Naive thymus-derived CD4-positive, alpha-beta T cell (primary cell): ENCODE data around the gene RCAN3. TPM values are rescaled to one million over a fixed set of nuclear protein-coding genes. Genes with fewer than 3 reads are reported as not detected.
A peak's percentile ranks its signal among the peaks of the same experiment; 100 is the strongest.

Experiments used
- ATAC-seq: fragments of 150-1000 bp; cut with Tn5 transposase; 2 replicates; pipeline ENCODE4 v1.10.0; 2021; ENCODE audit warnings: mild to moderate bottlenecking, moderate library complexity
- CTCF ChIA-PET: fragments of 350-600 bp; sonication (Branson Sonifier 250); formaldehyde crosslinking; loops from one replicate; lab custom pipeline; 2021; ENCODE audit warnings: antibody characterized with exemption; lab: Charles Lee
- POLR2A ChIA-PET: fragments of 350-600 bp; sonication (Branson Sonifier 250); formaldehyde crosslinking; loops from one replicate; lab custom pipeline; 2021; ENCODE audit warnings: antibody characterized with exemption, inconsistent platforms; lab: Charles Lee
- DNase-seq, 9 donors: peaks; one replicate each; pipeline versions ENCODE4 v3.0.0 to v3.0.0-alpha.2; 2020 to 2022; ENCODE audit warnings: mixed read lengths in 1 of 9
- H3K27ac ChIP-seq: one replicate; pipeline ENCODE4 v1.7.0; 2013; ENCODE audit warnings: mild to moderate bottlenecking, low read depth, low read length, moderate library complexity
- H3K27me3 ChIP-seq, 2 donors: one replicate each; pipeline ENCODE4 v1.7.0; 2013; ENCODE audit warnings: low read length in 2 of 2, mild to moderate bottlenecking in 2 of 2, moderate library complexity in 2 of 2; ENCODE audit not compliant: control insufficient read depth in 2 of 2, insufficient read depth in 2 of 2
- H3K36me3 ChIP-seq, 3 experiments: 1 replicate in 2 of 3; 2 replicates in 1 of 3; pipeline ENCODE4 v1.7.0; 2013; ENCODE audit warnings: low read length in 3 of 3, mild to moderate bottlenecking in 3 of 3, moderate library complexity in 1 of 3; ENCODE audit not compliant: insufficient read depth in 3 of 3, control insufficient read depth in 2 of 3
- H3K4me1 ChIP-seq, 2 donors: one replicate each; pipeline ENCODE4 v1.7.0; 2013; ENCODE audit warnings: low read length in 2 of 2, mild to moderate bottlenecking in 2 of 2, moderate library complexity in 1 of 2; ENCODE audit not compliant: control insufficient read depth in 2 of 2, insufficient read depth in 2 of 2
- H3K4me3 ChIP-seq: 2 replicates; pipeline ENCODE4 v1.7.0; 2013; ENCODE audit warnings: mild to moderate bottlenecking, low read length
- H3K9me3 ChIP-seq, 3 experiments: 1 replicate in 2 of 3; 2 replicates in 1 of 3; pipeline ENCODE4 v1.7.0; 2013; ENCODE audit warnings: low read length in 3 of 3; ENCODE audit not compliant: control insufficient read depth in 2 of 3
- H3K27ac Mint-ChIP-seq, 9 donors: one replicate each; pipeline ENCODE4 v1.8.0; 2020 to 2022; ENCODE audit warnings: mixed read lengths in 9 of 9, mild to moderate bottlenecking in 8 of 9, moderate library complexity in 5 of 9, inconsistent platforms in 2 of 9
- H3K27me3 Mint-ChIP-seq, 5 donors: one replicate each; pipeline ENCODE4 v1.8.0; 2021 to 2022; ENCODE audit warnings: mixed read lengths in 5 of 5, mild to moderate bottlenecking in 1 of 5
- H3K36me3 Mint-ChIP-seq, 5 donors: one replicate each; pipeline ENCODE4 v1.8.0; 2020 to 2022; ENCODE audit warnings: mixed read lengths in 5 of 5, mild to moderate bottlenecking in 3 of 5, inconsistent platforms in 1 of 5
- H3K4me1 Mint-ChIP-seq, 7 donors: one replicate each; pipeline ENCODE4 v1.8.0; 2020 to 2022; ENCODE audit warnings: mixed read lengths in 7 of 7, mild to moderate bottlenecking in 3 of 7, inconsistent platforms in 1 of 7
- H3K4me3 Mint-ChIP-seq, 10 donors: one replicate each; pipeline ENCODE4 v1.8.0; 2020 to 2022; ENCODE audit warnings: mild to moderate bottlenecking in 10 of 10, mixed read lengths in 10 of 10, moderate library complexity in 6 of 10, inconsistent platforms in 2 of 10
- H3K9me3 Mint-ChIP-seq, 11 donors: one replicate each; pipeline ENCODE4 v1.8.0; 2020 to 2022; ENCODE audit warnings: mixed read lengths in 11 of 11, mild to moderate bottlenecking in 4 of 11, inconsistent platforms in 1 of 11, moderate library complexity in 1 of 11
- intact Hi-C, 2 donors: fragments of 100-400 bp; cut with micrococcal nuclease; formaldehyde crosslinking; loops; one replicate each; pipeline ENCODE4 v1.15.1; 2023
- polyA plus RNA-seq, 2 donors: library from polyadenylated mRNA; unstranded; fragments of 300-500 nt; fragmentation: Illumina TruSeq; gene quantifications; one replicate each; pipeline ENCODE4 v1.2.3, GENCODE V29; 2021
- total RNA-seq, 6 experiments: library from RNA in 5 of 6; stranded (reverse) in 5 of 6; gene quantifications; 1 replicate in 5 of 6; 2 replicates in 1 of 6; pipeline ENCODE4 v1.2.3 and lab custom pipeline; 2021 to 2026

The RCAN3 gene
- total and polyA plus RNA-seq, 7 experiments from 2014 or later = 68.5 to 247 (median 179) TPM

- Histone ChIP-seq H3K4me1 (peaks cover 30 to 32% of the 10 kb centered on the region in 2 donors), H3K9me3 (no peaks in the 10 kb centered on the region), H3K4me3 (peak overlapping the region; percentile 71), H3K27ac (peak overlapping the region; percentile 96), H3K36me3 (peaks cover 3 to 36% (median 10%) of the 10 kb centered on the region in 3 experiments), H3K27me3 (no peaks in the 10 kb centered on the region)
- ATAC-seq (no peak), DNase-seq (peak in 1 of 9 donors; percentile 7)
- Mint-ChIP-seq H3K27me3 (no peaks in the 10 kb centered on the region), H3K9me3 (no peaks in the 10 kb centered on the region), H3K4me1 (peaks cover 29 to 90% (median 69%) of the 10 kb centered on the region in 7 donors), H3K4me3 (peak overlapping the region in 9 of 10 donors; percentile 79 to 91 (median 85)), H3K27ac (peak overlapping the region; percentile 93 to 100 (median 99)), H3K36me3 (peaks cover 12 to 57% (median 51%) of the 10 kb centered on the region in 5 donors)
- intact Hi-C loops = loop anchor here (1.0 to 10.0 kb wide), 12 partner anchors 8 to 389 kb away; partner anchors contain the start of genes NIPAL3 (in 2 of the 2), RCAN3 (in 2 of the 2), SRRM1 (in 2 of the 2) and CLIC4 (in 1 of the 2)
- CTCF ChIA-PET = interaction anchor here (0.9 to 2.5 kb wide), 12 partner anchors 9 to 145 kb away, joined by 3 to 14 read pairs (median 4); partner anchors contain the start of gene NIPAL3
- POLR2A ChIA-PET = interaction anchor here (0.6 to 4.4 kb wide), 19 partner anchors 9 to 335 kb away, joined by 3 to 58 read pairs (median 4); partner anchors contain the start of genes NCMAP, NIPAL3 and RCAN3
Observed at GRCh38 chr1:24535778-24536177, 33.1 kb downstream of the RCAN3 start.

GRCh38 chr1:24536391-24536840 is 33.8 kb downstream of the RCAN3 start:
- Histone ChIP-seq H3K4me1 (peaks cover 30 to 38% of the 10 kb centered on the region in 2 donors), H3K36me3 (peaks cover 3 to 35% (median 10%) of the 10 kb centered on the region in 3 experiments), H3K27ac (peak overlapping the region; percentile 96), H3K9me3 (no peaks in the 10 kb centered on the region), H3K27me3 (no peaks in the 10 kb centered on the region), H3K4me3 (no peak overlapping the region)
- peaks cover 12 to 53% (median 49%) of the 10 kb centered on the region in 5 donors for H3K36me3 Mint-ChIP-seq
- H3K9me3 Mint-ChIP-seq = no peaks in the 10 kb centered on the region
- peaks cover 29 to 90% (median 70%) of the 10 kb centered on the region in 7 donors for H3K4me1 Mint-ChIP-seq
- H3K27me3 Mint-ChIP-seq = no peaks in the 10 kb centered on the region
- ATAC-seq = peak; percentile 90
- DNase-seq = peak; percentile 41 to 92 (median 87)
- POLR2A ChIA-PET = interaction anchor here (0.7 to 4.4 kb wide), 12 partner anchors 10 to 121 kb away, joined by 3 to 58 read pairs (median 6); partner anchors contain the start of genes NIPAL3 and RCAN3
- peak overlapping the region; percentile 79 to 91 (median 84) for H3K4me3 Mint-ChIP-seq
- peak overlapping the region; percentile 93 to 100 (median 99) for H3K27ac Mint-ChIP-seq
- intact Hi-C loops = loop anchor here (1.0 to 10.0 kb wide), 3 partner anchors 34 to 388 kb away; partner anchors contain the start of gene RCAN3 (in 1 of the 2)
- CTCF ChIA-PET = interaction anchor here (0.6 to 2.5 kb wide), 11 partner anchors 10 to 145 kb away, joined by 3 to 14 read pairs (median 4); no protein-coding TSS in a partner anchor

GRCh38 chr1:24540051-24540905 is 37.6 kb downstream of the RCAN3 start:
- no peak for ATAC-seq

DNA sequence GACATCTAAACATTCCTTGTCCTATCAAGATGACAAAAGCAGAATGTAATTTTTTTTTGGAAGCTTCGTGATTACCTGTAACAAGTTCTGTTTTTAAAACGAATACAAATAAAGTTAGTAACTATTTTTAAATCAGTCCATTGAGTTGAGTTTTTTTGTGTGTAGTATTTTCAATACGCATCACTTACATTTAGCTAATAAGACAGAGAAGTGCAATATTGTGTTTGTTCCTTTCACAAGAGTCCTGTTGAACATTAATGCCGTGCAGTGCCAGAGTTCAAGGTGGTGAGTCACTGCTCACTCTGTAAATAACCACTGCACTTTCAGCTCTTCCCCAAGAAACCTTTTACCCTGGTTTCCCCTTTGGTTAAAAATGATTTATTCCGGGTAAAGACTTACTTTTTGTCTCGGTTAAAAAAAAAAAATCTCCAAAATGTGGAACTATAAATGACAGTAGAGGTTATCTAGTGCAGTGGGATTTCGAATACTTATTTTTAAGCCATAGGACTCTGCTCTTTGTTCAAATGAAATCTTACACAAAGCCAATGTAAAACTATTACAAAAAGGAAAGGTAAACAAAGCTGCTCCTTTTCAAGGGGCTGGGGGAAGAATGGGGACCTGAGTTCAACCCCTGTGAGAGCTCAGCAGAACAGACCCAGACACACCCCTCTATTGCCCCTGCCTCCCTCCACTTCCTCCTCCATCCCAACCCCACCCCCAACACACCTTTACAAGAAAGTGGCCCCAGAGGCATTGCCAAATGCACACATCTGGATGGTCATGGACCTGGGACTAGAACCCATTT is 38.5 kb downstream of the RCAN3 start:
- DNase-seq (no peak), ATAC-seq (no peak)
- H3K27ac ChIP-seq = peak overlapping the region; percentile 38
- H3K4me1 Mint-ChIP-seq = peaks cover 16 to 81% (median 69%) of the 10 kb centered on the region in 7 donors
- H3K27me3 ChIP-seq = no peaks in the 10 kb centered on the region
- peak overlapping the region; percentile 29 to 93 (median 78) for H3K27ac Mint-ChIP-seq
- H3K4me3 ChIP-seq = no peak overlapping the region
- POLR2A ChIA-PET = interaction anchor here (0.6 to 1.4 kb wide), 9 partner anchors 14 to 371 kb away, joined by 3 to 5 read pairs (median 3); partner anchors contain the start of gene NIPAL3
- H3K4me3 Mint-ChIP-seq = peak overlapping the region in 4 of 10 donors; percentile 1 to 65 (median 48)
- H3K9me3 ChIP-seq = no peaks in the 10 kb centered on the region
- peaks cover 4 to 33% (median 22%) of the 10 kb centered on the region in 5 donors for H3K36me3 Mint-ChIP-seq
- CTCF ChIA-PET = interaction anchor here (0.9 to 1.2 kb wide), 4 partner anchors 30 to 126 kb away, joined by 3 to 6 read pairs (median 3); no protein-coding TSS in a partner anchor
- H3K4me1 ChIP-seq = peaks cover 18 to 36% of the 10 kb centered on the region in 2 donors
- H3K27me3 Mint-ChIP-seq = no peaks in the 10 kb centered on the region
- peaks cover 0 to 19% (median 6%) of the 10 kb centered on the region in 3 experiments for H3K36me3 ChIP-seq
- intact Hi-C loops = no loop called here
- H3K9me3 Mint-ChIP-seq = no peaks in the 10 kb centered on the region

More at GRCh38 chr1:24540051-24540905, 37.6 kb downstream of the RCAN3 start:
- no peak for DNase-seq
- Histone ChIP-seq H3K9me3 (no peaks in the 10 kb centered on the region), H3K27me3 (no peaks in the 10 kb centered on the region), H3K27ac (peak overlapping the region; percentile 38), H3K4me1 (peaks cover 26 to 37% of the 10 kb centered on the region in 2 donors), H3K36me3 (peaks cover 0 to 23% (median 6%) of the 10 kb centered on the region in 3 experiments), H3K4me3 (no peak overlapping the region)
- Mint-ChIP-seq H3K27me3 (no peaks in the 10 kb centered on the region), H3K4me1 (peaks cover 21 to 82% (median 69%) of the 10 kb centered on the region in 7 donors), H3K4me3 (peak overlapping the region in 4 of 10 donors; percentile 1 to 65 (median 22)), H3K9me3 (no peaks in the 10 kb centered on the region), H3K27ac (peak overlapping the region; percentile 65 to 93 (median 79)), H3K36me3 (peaks cover 4 to 36% (median 30%) of the 10 kb centered on the region in 5 donors)
- intact Hi-C loops = no loop called here
- ChIA-PET POLR2A (interaction anchor here (0.6 to 1.4 kb wide), 8 partner anchors 13 to 372 kb away, joined by 3 to 5 read pairs (median 3); partner anchors contain the start of gene NIPAL3), CTCF (interaction anchor here (0.9 to 1.2 kb wide), 4 partner anchors 31 to 125 kb away, joined by 3 to 6 read pairs (median 3); no protein-coding TSS in a partner anchor)

DNA sequence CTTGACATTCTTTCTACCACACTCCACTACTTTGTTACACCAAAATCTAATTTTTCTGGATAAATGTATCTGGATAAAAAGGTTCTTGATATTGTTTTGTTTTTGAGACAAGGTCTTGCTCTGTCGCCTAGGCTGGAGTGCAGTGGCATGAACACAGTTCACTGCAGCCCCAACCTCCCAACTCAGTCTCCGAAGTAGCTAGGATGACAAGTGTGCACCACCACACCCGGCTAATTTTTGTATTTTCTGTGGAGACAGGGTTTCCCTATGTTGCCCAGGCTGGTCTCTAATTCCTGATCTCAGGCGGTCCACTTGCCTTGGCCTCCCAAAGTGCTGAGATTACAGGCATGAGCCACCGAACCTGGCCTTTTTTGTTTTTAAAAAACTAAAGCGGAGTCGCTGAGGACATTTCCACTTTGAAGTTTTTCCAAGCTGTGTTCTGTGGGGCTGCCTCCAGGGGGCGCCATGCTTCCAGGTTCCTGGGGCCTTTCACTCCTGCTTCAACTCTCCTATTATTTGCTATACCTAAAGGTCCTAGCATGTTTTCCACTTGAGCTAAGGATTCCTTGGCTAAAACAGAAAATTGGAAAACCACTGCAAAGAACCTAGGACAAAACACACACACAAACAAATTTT is 39.2 kb downstream of the RCAN3 start:
- ATAC-seq = no peak
- H3K27me3 ChIP-seq = no peaks in the 10 kb centered on the region
- DNase-seq = peak in 3 of 9 donors; percentile 13 to 33 (median 14)
- H3K4me3 ChIP-seq = no peak overlapping the region
- Mint-ChIP-seq H3K27ac (peak overlapping the region in 7 of 9 donors; percentile 45 to 93 (median 76)), H3K9me3 (no peaks in the 10 kb centered on the region), H3K4me1 (peaks cover 10 to 74% (median 62%) of the 10 kb centered on the region in 7 donors), H3K27me3 (no peaks in the 10 kb centered on the region), H3K36me3 (peaks cover 4 to 27% (median 15%) of the 10 kb centered on the region in 5 donors), H3K4me3 (no peak overlapping the region)
- H3K9me3 ChIP-seq = no peaks in the 10 kb centered on the region
- intact Hi-C loops = loop anchor here in 1 of 2 donors (1.0 to 2.0 kb wide), 2 partner anchors 45 to 93 kb away; no protein-coding TSS in a partner anchor
- peaks cover 0 to 19% (median 6%) of the 10 kb centered on the region in 3 experiments for H3K36me3 ChIP-seq
- peaks cover 10 to 29% of the 10 kb centered on the region in 2 donors for H3K4me1 ChIP-seq
- peak overlapping the region; percentile 38 for H3K27ac ChIP-seq
- POLR2A ChIA-PET = interaction anchor here (1.2 to 1.4 kb wide), 2 partner anchors 36 to 55 kb away, joined by 3 to 5 read pairs; no protein-coding TSS in a partner anchor
- CTCF ChIA-PET = interaction anchor here (0.7 to 1.2 kb wide), 2 partner anchors 45 to 47 kb away, joined by 3 to 6 read pairs; no protein-coding TSS in a partner anchor
